Measurements from ENCODE around the gene GTF2F2.
A peak's percentile ranks its signal among the peaks of the same experiment; 100 is the strongest.

The GTF2F2 gene

DNA sequence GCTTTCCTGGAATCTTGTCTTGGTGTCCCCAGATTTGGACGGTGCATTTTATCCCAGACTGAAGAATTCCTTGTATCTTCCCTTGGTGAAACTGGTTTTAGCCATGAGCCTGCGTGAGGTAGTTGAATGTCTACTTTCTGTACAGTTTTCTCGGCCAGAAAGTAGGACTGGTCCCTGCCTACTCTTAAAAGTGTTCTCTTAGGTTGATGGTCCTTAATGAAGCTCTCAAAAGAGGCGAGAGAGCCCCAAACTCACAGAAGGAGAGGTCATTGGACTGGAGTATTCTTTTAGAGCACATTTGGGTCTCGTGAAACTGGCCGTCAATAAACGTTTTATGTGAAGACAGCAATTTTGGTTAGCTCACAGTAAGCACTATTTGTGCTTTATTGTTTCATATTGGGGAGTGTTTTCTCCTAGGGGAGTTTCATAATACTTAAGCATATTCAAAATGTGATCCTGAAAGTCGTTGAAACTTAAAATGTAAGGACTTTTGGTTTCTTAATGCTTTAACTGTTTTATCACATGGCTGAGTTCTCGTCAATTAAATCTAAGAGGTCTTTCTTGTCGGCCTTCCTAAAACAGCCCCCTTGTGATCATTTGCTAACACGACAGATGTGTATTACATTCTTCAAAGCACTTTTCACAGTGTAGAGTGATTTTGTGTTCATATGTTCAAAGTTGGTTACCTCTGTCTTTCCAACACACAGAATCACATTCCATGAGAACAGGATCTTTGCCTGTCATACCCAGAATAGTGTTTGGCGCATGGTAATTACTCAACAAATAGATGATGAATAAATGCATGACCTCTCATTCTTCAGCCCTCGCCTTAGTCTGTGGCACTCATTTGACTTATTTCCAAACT lies 889 bp downstream of the GTF2F2 start:
- FAIRE-seq (no peak), DNase-seq (ENCODE audit: low spot score) (peak; percentile 5)

DNA sequence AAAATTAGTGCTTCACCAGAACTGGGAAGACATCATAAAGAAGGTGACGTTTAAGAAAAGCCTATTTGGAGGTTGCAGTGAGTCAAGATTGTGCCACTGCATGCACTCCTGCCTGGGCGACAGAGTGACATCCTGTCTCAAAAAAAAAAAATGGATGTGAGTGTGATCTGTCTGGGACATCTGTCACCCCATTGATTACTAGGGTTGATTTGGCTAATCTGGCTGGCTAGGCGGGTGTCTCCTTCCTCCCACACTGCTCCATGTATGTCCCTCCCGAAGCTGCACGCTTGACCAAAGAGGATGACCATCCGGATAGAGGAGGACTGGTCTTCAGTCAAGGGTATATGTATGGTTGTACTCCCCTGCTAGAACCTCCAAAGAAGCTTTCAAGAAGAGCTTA lies 2.6 kb downstream of the GTF2F2 start:
- DNase-seq (ENCODE audit: low spot score) (no peak), FAIRE-seq (no peak)

DNA sequence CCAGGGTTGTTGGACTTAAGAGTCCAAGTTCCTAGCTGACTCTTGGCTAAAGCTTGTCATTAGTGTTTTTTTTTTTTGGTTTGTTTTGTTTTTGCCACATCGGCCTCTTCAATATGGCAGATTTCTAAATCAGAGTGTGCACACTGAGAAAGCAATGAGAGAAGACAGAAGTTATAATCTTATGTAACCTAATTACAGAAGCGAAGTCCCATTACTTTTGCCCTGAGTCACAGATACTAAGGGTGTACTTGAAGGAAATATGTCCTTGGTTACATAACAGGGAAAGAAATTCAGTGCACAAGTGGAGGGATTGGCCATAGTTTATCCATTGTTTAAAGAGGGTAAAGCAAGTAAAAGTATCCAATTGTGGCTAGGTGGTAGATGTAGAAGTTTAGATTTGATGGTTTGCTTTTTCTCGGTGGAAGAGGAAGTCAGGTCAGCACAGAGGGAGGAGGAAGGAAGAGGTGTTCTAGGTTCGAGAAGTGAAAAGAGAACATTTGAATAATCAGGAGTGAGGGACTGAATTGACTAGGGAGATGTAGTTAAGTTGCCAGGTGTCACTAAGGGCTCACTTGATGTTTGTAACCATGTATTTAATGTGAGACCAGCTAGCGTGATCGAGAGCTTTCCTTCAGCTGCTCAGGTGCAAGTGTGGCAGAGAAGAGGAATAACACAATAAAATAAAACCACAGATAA lies 12.2 kb downstream of the GTF2F2 start:
- DNase-seq (ENCODE audit: low spot score) (no peak), FAIRE-seq (no peak)

DNA sequence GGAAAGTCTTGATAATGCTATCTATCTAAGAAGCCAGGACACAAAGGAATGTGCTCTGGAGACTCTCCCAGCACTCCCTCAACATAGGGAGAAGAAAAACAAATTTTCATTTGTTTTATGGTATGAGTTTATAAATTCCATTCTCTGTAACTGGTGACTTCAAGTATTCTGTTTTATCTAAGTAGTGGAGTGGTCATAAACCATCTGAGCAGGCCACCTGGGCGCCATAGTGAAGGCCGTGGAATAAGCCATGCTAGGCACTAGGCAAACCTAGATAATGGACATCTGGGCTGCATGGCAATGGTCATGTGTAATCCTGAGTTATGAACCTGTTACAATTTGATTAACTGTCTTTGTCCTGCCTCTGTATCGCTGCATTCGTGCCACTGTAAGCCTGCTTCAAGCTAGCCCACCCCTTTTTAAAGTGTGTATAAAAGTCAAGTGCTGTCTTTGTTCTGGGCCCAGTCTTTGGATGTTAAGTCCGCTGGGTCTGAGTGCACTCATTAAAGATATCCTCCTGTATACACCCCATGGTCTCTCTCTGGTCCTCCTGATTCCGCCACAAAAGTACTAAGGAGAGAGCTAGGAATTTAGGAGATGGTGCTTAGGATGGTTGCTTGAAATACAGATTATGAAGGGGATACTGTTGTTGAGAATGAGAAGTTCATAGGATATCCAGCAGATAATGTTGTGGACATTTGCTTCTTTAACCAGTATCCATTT lies 13.2 kb downstream of the GTF2F2 start:
- FAIRE-seq (no peak), DNase-seq (ENCODE audit: low spot score) (no peak)

DNA sequence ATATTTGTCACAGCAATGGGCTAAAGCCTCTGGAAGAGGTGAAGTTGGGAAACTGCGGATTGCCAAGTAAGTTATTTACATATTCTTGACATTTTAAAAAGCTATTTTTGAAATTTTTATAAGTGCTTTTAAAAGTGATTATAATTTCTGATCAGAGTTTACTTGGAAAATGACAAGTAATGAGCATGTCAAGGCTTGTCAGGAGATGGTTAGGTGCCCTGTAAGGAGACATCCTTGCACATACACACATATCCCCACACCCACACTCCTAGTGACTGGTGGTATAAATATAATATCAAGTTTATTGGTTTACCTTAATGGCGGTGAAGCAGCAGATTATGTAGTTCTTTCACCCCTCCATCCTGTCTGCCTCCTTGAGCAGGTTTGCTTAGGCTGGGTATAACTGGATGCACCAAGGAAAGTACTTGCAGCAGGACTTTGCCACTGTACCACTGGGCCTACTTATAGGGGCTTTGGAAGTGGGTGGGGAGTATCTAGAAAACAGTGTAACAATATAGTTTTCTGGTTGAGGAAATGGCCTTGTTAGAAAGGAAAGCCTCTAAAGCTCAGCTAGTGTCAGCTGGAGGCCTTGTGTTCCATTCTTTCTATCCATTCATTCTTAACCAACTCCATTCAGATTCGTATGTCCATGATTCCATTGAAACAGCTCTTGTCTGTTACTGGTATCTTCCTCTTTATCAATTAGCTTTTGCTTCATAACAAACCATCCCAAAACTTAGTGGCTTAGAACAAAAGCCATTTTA lies 16.6 kb downstream of the GTF2F2 start:
- FAIRE-seq = no peak
- no peak for DNase-seq (ENCODE audit: low spot score)

DNA sequence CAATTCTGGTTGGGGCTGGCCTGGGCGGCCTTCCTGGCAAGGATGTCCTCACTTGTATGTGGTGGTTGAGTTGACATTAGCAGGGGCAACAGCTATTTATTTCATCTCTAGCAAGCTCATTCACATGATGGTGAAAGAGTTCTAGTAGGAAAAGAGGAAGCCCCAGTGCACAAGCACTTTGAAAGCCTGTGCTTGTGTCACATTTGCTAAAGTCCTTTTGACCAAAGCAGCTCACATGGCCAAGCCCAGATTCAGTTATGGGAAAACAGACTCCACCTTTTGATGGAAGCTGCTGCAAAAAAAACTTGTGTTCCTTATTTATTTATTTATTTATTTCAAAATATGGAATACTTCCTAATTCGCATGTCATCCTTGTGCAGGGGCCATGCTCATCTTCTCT lies 17.2 kb downstream of the GTF2F2 start:
- FAIRE-seq (no peak), DNase-seq (ENCODE audit: low spot score) (no peak)

DNA sequence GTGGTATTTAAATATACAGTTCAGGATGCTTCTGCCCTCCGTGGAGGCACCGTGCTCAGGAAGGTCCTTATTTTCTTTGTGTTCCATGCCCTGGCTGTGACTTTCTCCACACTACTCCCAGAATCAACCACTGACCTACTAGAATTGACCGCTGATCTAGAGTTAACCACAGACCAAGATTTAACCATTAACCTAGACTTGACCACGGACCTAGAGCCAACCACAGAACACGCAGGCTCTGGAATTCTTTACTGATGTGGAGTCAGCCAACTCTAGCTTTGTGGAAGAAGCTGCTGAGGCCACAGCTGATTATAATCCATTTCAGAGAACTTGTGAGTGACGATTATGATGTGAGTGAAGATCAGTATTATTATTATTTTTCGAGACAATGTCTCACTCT lies 18.0 kb downstream of the GTF2F2 start:
- DNase-seq (ENCODE audit: low spot score) (peak; percentile 88), FAIRE-seq (peak; percentile 98)

DNA sequence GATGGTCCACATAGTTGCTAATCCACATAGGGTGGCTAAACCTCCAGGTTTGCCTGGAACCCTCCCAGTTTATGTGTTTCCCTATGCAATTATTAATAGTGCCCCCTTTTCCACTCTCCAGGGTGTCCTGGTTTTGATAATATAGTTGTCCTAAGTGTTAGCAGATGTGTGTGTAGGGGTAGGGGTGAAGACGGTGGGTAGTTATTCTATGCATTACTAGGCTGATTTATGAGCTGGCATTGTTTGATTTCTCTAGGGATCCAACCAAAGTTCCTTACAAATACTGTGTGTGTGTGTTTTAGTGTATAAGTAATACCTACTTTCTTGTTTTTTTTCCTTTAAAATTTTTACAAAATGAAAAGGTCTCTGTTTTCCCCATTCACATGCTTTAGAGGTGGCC lies 21.1 kb downstream of the GTF2F2 start:
- FAIRE-seq (no peak), DNase-seq (ENCODE audit: low spot score) (no peak)

DNA sequence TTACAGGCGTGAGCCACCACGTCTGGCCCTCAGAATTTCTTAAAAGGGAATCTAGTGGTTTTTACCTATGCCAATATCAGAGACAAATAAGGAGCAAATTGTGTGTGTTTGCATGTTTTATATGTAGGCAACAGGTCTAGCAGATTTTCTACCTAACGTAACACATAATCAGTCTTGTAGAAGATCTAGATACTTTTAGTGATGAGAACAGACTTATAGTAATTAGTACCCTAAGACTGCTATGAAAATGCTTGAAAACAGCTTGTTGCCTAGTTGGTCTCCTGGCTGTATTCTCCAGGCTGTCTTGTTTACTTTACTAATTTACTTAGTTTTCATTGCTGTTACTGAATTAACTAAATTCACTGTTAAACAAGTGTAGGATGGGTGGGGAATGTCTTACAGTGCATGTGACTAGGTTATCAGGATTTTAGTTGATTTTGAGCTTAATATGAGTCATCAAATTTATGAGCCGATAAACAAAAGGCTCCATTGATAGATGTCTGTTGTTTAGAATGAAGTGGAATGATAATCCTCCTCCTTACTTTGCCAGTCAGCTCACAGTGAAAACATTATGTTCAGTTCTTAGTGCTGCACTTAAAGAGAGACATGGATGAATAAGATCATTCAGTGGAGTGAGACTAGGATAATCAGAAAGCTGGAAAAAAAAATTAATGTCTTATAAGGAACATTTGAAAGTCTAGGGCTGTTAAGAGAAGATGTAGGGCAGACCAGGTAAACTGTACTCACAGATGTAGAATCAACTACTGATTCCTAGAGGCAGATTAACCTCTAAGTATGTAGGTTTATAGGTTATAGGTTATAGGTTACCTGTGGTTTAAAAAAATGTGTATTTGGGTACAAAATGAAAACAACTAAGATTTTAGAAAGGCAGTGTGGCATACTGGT lies 22.4 kb downstream of the GTF2F2 start:
- FAIRE-seq (no peak), DNase-seq (ENCODE audit: low spot score) (no peak)

DNA sequence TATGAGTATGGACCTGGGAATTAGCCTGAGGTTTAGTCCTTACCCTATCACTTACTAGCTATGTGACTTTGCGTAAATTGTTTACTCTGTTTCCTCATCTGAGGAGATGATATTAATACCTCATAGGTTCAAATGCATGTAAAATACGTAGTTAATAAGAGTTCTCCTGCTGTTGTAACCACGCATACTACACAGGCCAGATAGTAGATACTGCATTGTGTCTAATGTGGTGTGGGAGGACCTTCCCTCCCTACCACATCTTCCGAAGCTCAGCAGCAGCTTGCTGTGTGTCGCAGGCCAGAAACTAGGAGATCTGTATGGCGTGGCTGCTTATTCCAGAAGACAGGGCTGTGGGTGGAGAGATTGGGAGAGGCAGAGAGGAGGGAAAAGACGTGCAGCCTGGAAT lies 23.0 kb downstream of the GTF2F2 start:
- FAIRE-seq (no peak), DNase-seq (ENCODE audit: low spot score) (no peak)

DNA sequence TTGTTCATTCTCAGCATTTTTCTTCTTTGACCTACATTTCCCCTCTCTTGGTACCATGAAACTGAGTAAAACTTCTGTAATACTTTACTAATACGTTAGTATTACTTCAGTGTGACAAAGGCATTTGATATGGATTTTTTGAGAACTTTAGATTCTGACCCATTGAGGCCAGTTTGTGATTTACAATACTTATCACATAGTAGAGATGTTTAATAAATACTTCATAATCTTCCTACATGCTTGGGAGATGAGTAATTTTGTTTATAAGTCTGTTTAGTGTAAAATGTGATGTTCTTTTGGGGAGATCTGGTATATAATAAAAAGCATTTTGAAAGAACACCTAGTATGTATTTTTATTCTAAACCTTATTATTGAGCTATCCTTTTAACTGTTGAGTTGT lies 29.7 kb downstream of the GTF2F2 start:
- no peak for DNase-seq (ENCODE audit: low spot score)
- FAIRE-seq = no peak

DNA sequence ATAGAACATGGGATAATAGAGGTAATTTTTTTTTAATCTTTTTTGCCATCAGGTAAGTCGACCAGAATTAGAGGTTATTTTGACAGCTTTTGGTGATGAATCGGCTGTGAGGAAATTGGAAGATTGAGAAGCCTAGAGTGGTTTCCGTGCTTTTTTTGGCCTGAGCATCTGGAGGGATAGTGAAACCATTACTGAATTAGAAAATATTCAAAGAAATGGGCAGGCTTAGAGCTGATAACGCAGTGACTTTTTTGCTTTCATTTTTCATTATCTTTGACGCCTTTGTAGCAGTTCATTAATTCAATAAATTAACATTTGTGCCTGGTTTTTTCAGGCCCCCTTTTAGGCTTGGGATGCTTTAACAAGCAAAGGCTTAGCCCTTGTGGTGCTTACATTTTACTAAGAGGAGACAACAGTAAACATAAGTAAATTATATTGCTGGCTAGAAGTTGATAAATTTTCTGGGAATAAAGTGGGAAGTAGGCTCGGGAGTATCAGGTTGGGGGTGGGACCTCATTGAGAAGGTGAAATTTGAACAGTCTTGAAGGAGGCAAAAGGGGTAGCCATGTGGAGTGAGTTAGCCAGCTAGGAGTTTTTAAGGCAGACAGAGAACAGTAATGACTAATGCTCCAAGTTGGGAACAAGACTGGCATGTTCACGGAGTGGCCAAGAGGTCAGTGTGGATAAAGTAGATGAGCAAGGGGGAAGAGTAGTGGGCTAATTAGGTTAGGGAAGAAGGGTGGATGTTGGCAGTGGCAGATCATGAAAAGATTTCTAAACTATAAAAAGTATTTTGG lies 36.5 kb downstream of the GTF2F2 start:
- FAIRE-seq (no peak), DNase-seq (ENCODE audit: low spot score) (no peak)

DNA sequence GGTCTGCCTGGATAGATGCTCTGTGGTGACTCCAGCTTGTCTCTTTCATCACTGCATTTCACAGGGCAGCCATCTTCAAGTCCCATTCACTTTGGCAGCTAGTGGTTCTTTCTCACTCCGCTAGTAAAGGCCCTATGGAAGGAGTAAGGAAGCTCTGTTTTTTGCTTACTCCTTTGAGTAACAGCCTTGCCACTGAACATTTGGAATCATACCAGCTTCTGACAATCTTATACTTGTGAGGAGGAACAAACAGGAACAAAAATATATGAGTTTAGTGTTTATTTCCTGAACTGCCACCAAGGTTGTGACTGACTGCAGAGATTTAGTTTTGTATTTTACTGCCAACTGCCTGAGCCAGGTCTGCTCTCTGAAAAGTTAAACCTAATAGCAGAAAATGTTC lies 41.9 kb downstream of the GTF2F2 start:
- FAIRE-seq (no peak), DNase-seq (ENCODE audit: low spot score) (no peak)

DNA sequence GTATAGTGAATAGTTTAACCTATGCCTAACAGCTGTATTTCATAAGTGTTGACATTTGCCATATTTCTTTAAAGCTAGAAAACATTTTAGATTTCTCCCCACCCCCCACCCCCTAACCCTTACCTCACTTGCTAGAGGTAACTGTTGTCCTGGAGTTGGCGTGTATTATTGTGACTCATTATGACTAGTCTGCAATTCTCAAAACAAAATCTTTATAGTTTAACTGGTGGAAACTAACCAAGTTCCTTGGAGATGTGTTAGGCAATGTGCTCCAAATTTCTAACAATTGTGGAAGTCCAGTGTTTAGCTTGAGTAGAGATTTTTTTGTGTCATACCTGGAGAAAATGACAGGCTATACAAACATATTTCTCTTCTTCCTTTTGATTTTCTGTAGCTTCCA lies 42.5 kb downstream of the GTF2F2 start:
- FAIRE-seq = peak; percentile 89

DNA sequence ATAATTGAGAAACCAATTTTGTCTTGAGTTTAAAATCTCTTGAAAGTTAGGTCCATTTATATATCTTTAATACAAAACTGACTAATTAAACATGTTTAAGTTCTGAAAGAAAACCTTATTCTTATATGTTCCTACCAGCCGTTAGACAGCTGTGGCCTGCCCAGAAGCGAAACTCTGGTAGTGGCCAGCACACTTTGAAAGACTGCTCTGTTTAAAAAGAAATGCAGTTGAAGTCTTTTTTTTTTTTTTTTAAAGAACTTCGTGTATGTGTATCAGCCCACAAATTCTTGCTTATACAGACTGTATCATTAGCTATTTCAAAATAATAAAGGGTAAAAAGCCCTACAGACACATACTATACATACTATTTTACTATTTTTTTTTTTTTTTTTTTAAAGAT lies 46.5 kb downstream of the GTF2F2 start:
- DNase-seq (ENCODE audit: low spot score) (no peak), FAIRE-seq (no peak)

More for the DNA sequence above, 42.5 kb downstream of the GTF2F2 start:
- DNase-seq (ENCODE audit: low spot score) = peak; percentile 88

DNA sequence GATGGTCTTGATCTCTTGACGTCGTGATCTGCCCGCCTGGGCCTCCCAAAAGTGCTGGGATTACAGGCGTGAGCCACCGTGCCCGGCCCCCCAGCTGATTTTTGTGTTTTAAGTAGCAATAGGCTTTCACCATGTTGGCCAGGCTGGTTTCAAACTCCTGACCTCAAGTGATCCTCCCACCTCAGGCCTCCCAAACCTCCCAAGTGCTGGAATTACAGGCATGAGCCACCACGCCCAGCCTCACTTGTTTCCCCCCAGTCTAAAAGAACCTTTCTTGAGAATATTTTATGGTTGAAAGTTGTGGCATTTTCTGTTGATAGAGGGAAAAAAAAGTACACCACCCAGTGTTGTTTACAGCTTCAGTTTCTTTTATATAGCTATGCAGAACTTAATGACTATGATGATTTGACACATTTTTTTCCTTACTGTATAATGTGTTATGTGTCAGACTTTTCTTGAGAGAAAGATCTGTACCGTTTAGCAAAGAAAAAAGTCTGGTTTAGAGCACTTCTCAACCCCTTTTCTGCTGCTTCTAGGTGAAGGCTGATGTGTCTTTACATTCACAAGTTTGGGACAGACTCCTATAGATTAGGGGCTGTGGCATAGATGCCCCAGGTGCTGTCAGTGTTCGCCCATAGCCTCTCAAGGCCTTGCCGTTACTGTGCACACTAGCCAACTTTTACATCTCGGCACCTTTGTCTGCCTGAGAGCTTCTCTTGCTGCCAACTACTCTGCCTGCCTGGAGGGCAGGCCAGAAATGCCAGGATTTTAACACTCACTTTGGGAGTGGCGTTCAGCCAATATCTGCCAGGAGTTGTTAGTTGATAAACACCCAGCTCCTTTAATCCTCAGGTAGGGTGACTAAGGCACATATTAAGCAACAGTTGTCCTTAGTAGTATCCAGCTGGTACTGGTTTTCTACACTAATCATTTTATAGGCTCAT lies 47.6 kb downstream of the GTF2F2 start:
- FAIRE-seq (no peak), DNase-seq (ENCODE audit: low spot score) (no peak)

DNA sequence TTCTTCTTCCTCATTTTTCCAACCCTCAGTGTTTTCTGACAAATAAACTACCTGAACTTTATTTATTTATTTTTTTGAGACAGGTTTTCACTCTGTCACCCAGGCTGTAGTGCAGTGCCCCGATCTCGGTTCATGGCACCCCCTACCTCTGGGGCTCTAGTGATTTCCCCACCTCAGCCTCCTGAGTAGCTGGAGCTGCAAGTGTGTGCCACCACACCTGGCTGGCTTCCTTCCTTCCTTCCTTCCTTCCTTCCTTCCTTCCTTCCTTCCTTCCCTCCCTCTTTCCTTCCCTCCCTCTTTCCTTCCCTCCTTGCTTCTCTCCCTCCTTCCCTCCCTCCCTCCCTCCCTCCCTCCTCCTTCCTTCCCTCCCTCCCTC lies 48.2 kb downstream of the GTF2F2 start:
- no peak for DNase-seq (ENCODE audit: low spot score)
- FAIRE-seq = no peak

DNA sequence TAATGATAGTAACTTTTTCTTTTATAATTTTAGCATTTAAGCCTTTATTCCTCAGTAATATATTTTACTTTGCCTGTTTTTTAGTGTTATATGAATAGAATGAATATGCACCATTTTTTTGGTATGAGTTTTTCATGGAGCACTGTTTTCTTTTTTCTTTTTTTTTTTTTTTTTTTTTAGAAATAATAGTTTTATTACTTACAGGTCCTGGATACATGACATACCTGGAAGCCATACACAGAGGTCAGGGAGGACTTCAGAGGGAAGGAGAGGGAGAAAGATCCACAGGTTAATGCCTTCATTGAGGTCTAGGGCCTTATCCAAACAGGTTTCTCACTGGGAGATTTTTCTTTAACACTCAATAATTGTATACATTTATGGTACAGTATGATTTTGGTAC lies 54.2 kb downstream of the GTF2F2 start:
- DNase-seq (ENCODE audit: low spot score) (no peak), FAIRE-seq (no peak)
